Measurements from ENCODE around the gene PDLIM1. TPM values are rescaled to one million over a fixed set of nuclear protein-coding genes. Genes with fewer than 3 reads are reported as not detected.
A peak's percentile ranks its signal among the peaks of the same experiment; 100 is the strongest.

The PDLIM1 gene
- total RNA-seq, 2 donors from 2014 or later: 2.7 to 6.8 TPM

GRCh38 chr10:95327367-95327766 is 36.6 kb upstream of the PDLIM1 start:
- no peaks in the 10 kb centered on the region for H3K9me3 Mint-ChIP-seq
- H3K4me3 Mint-ChIP-seq: no peak overlapping the region
- no peak overlapping the region for H3K27ac Mint-ChIP-seq
- H3K36me3 Mint-ChIP-seq: no peaks in the 10 kb centered on the region
- peaks cover 0 to 7% of the 10 kb centered on the region in 2 donors for H3K27me3 Mint-ChIP-seq
- ATAC-seq: no peak
- no peaks in the 10 kb centered on the region for H3K4me1 Mint-ChIP-seq (ENCODE audit: low read depth in 2 of 2)
- no peak for DNase-seq (ENCODE audit: low spot score)

DNA sequence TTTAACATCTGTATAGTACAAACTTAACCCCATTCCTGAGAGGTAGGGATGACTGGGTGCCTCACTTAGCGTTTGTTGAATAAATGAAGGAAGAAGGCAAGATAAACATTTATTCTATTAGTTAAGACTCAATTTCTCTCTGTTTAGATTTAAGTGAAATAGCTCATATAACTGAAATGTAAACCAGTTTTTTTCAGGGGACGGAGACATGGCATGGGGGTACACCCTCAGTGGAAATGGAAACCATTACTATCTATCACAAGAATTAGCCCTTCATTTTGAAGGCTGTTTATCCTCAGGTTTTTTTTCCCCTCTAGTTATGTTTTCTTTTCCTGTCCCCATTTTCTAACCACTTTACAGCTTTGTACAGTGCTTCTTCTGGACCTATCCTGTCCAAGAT is 35.6 kb upstream of the PDLIM1 start:
- no peak for DNase-seq (ENCODE audit: low spot score)
- Mint-ChIP-seq H3K4me3 (no peak overlapping the region), H3K27ac (no peak overlapping the region), H3K36me3 (no peaks in the 10 kb centered on the region), H3K9me3 (no peaks in the 10 kb centered on the region), H3K27me3 (peaks cover 0 to 7% of the 10 kb centered on the region in 2 donors), H3K4me1 (ENCODE audit: low read depth in 2 of 2) (no peaks in the 10 kb centered on the region)
- ATAC-seq: no peak

GRCh38 chr10:95325863-95326262 is 35.1 kb upstream of the PDLIM1 start:
- DNase-seq (ENCODE audit: low spot score) (no peak), ATAC-seq (no peak)
- Mint-ChIP-seq H3K27me3 (peaks cover 4 to 7% of the 10 kb centered on the region in 2 donors), H3K4me1 (ENCODE audit: low read depth in 2 of 2) (no peaks in the 10 kb centered on the region), H3K36me3 (no peaks in the 10 kb centered on the region), H3K27ac (no peak overlapping the region), H3K9me3 (no peaks in the 10 kb centered on the region), H3K4me3 (no peak overlapping the region)

DNA sequence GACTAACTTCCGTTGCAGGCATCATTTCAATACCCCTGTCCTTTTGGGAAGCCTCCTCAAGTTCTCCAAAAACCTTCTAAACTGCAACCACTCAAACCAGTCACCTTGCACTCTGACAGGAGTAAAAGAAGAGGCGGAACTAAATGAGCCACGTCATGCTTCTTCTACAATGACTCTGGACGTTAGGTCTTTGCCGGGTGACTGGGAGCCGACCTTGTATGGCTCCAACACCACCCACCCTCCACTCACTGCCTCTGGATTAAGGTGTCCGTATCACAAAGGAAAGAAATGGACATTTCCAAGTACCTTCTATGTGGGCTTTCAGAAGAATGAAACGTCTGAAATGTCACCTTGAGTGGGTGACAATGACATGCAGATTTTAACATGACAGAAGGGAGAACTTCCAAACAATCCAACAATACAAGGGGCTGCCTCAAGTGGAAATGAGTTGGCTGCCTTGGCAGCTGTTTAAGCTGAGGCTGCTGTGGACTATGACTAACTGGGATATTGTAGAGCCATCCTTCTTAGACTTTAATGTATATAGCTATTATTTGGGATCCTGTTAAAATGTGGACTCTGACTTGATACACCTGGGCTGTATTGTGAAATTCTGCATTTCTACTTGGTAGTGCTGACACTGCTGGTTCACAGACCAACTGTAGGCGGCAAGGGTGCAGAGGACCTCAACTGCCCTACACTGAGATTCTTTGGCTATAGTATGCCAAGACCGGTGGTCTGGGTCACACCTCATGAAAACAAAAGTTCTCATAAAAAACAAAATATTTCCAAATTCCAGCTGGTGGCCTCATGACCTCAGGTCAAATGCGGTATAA is 33.8 kb upstream of the PDLIM1 start:
- no peaks in the 10 kb centered on the region for H3K36me3 Mint-ChIP-seq
- no peak overlapping the region for H3K4me3 Mint-ChIP-seq
- H3K9me3 Mint-ChIP-seq: no peaks in the 10 kb centered on the region
- DNase-seq (ENCODE audit: low spot score): no peak
- no peak for ATAC-seq
- H3K27ac Mint-ChIP-seq: no peak overlapping the region
- peaks cover 5 to 7% of the 10 kb centered on the region in 2 donors for H3K27me3 Mint-ChIP-seq
- no peaks in the 10 kb centered on the region for H3K4me1 Mint-ChIP-seq (ENCODE audit: low read depth in 2 of 2)

- no peaks in the 10 kb centered on the region for H3K9me3 Mint-ChIP-seq
- H3K4me1 Mint-ChIP-seq (ENCODE audit: low read depth in 2 of 2): no peaks in the 10 kb centered on the region
- H3K4me3 Mint-ChIP-seq: no peak overlapping the region
- ATAC-seq: no peak
- H3K27me3 Mint-ChIP-seq: peaks cover 4 to 7% of the 10 kb centered on the region in 2 donors
- H3K27ac Mint-ChIP-seq: no peak overlapping the region
- no peak for DNase-seq (ENCODE audit: low spot score)
- no peaks in the 10 kb centered on the region for H3K36me3 Mint-ChIP-seq
Observed at GRCh38 chr10:95321554-95322301, 30.9 kb upstream of the PDLIM1 start.

DNA sequence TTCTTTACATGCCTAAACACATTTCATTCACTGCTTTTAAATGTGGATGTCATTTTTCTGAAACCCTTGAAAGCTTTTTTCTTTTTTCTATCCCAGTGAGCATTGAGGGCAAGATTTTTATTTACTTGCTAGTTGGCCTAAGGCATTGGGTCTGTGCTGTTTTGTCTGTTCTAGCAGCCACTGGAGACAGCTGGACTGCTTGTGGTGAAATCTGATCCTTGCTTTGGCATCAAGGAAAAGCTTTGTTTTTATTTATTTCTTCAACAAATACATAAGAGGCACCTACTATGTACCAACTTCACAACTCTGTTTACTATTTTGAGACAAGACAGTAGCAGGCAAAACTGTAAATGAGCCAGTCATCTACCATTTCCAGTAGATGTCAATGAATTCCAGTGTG is 28.4 kb upstream of the PDLIM1 start:
- no peaks in the 10 kb centered on the region for H3K9me3 Mint-ChIP-seq
- H3K4me3 Mint-ChIP-seq: no peak overlapping the region
- H3K36me3 Mint-ChIP-seq: no peaks in the 10 kb centered on the region
- no peak for DNase-seq (ENCODE audit: low spot score)
- H3K4me1 Mint-ChIP-seq (ENCODE audit: low read depth in 2 of 2): no peaks in the 10 kb centered on the region
- H3K27me3 Mint-ChIP-seq: peaks cover 0 to 7% of the 10 kb centered on the region in 2 donors
- no peak for ATAC-seq
- no peak overlapping the region for H3K27ac Mint-ChIP-seq

- H3K9me3 Mint-ChIP-seq: no peaks in the 10 kb centered on the region
- ATAC-seq (no peak), DNase-seq (ENCODE audit: low spot score) (no peak)
- no peak overlapping the region for H3K4me3 Mint-ChIP-seq
- no peak overlapping the region for H3K27ac Mint-ChIP-seq
- H3K4me1 Mint-ChIP-seq (ENCODE audit: low read depth in 2 of 2): peaks cover 0 to under 1% of the 10 kb centered on the region in 2 donors
- H3K27me3 Mint-ChIP-seq: peaks cover 0 to 4% of the 10 kb centered on the region in 2 donors
- no peaks in the 10 kb centered on the region for H3K36me3 Mint-ChIP-seq
Observed at GRCh38 chr10:95315509-95315908, 24.7 kb upstream of the PDLIM1 start.

DNA sequence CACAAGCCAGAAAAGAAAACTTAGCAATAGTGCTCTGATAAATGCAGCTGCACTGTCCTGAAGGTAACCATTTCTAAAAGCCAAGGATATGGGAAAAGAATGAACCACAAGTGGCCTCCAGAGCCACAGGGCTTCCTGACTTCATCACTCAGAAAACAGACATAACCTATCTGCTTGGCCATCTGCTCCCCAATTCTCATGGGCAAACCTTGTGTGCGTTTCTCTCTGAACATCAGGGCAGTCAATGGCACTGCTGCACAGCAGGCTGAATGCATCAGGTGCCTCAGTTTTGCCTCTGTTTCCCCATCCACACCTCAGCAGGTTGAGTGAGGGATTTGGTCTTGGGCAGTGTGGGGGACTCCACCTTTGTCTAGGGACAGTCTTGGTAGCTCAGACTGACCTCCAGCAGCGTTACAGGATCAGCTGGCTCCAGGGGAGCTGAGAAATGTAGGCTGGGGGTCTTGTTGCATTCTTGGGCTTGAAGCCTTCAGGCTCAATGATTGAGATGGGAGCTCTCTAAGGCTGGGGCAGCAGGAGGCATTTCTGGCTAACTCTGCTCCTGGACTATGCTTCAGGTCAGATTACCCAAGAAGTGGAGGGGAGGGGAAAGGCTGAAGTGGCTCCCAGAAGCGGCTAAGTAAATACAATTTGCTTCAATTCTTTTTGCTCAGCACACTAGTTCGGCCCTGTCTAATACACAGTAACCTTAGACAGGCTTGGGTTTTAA is 23.6 kb upstream of the PDLIM1 start:
- peaks cover 0 to 8% of the 10 kb centered on the region in 2 donors for H3K27me3 Mint-ChIP-seq
- peaks cover 8 to 9% of the 10 kb centered on the region in 2 donors for H3K4me1 Mint-ChIP-seq (ENCODE audit: low read depth in 2 of 2)
- no peak overlapping the region for H3K27ac Mint-ChIP-seq
- peak in 1 of 2 donors; percentile 52 for ATAC-seq
- no peak for DNase-seq (ENCODE audit: low spot score)
- no peak overlapping the region for H3K4me3 Mint-ChIP-seq
- H3K9me3 Mint-ChIP-seq: no peaks in the 10 kb centered on the region
- H3K36me3 Mint-ChIP-seq: no peaks in the 10 kb centered on the region

DNA sequence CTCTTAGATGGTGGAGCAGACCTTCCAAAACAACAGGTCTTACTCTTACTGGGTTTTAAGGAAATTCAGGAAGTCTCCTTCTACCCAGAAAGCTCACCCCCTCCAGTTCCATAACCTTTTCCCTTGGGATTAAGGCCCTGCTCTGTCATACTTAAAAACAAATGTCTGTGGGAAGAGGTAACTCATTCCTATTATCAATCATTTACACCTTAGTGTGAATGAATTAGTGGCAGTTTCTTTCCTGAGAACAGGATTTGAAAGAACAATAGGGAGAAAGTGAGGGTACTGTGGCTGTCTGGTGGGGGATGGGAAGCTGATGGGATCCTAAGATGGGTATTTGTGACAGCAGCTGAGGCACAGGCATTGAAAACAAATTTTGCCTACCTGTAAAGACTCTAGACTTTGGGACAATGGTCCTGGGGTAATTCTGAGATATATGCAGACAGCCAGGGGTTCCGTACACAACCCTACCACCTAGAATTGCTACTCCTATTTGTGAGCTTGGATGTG is 22.2 kb upstream of the PDLIM1 start:
- H3K36me3 Mint-ChIP-seq: no peaks in the 10 kb centered on the region
- H3K27ac Mint-ChIP-seq: no peak overlapping the region
- no peaks in the 10 kb centered on the region for H3K9me3 Mint-ChIP-seq
- peaks cover 0 to 8% of the 10 kb centered on the region in 2 donors for H3K27me3 Mint-ChIP-seq
- ATAC-seq: no peak
- no peak for DNase-seq (ENCODE audit: low spot score)
- H3K4me1 Mint-ChIP-seq (ENCODE audit: low read depth in 2 of 2): peaks cover 13 to 16% of the 10 kb centered on the region in 2 donors
- H3K4me3 Mint-ChIP-seq: no peak overlapping the region

DNA sequence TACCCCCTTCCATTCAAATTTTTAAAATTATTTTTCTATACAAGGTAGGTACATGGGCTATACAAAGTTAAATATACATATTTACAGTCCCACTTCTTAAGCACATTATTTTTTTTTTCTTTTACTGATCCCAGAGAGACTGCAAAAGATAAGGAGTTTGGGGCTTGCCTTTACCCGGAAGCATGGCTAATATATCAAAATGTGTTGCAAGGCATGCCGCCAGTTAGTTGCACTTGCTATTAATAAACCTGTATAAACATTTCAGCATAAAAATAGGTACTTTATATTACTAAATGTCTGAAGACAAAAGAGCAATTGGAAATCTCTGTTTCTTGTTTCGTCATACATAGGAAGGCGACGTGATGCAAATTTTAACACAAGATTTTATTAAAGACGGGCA is 21.5 kb upstream of the PDLIM1 start:
- no peaks in the 10 kb centered on the region for H3K36me3 Mint-ChIP-seq
- H3K27ac Mint-ChIP-seq: no peak overlapping the region
- no peak overlapping the region for H3K4me3 Mint-ChIP-seq
- H3K27me3 Mint-ChIP-seq: peaks cover 0 to 8% of the 10 kb centered on the region in 2 donors
- no peaks in the 10 kb centered on the region for H3K9me3 Mint-ChIP-seq
- DNase-seq (ENCODE audit: low spot score): no peak
- H3K4me1 Mint-ChIP-seq (ENCODE audit: low read depth in 2 of 2): peaks cover 13 to 16% of the 10 kb centered on the region in 2 donors
- no peak for ATAC-seq

GRCh38 chr10:95309958-95310357 is 19.2 kb upstream of the PDLIM1 start:
- Mint-ChIP-seq H3K4me1 (ENCODE audit: low read depth in 2 of 2) (peaks cover 13 to 16% of the 10 kb centered on the region in 2 donors), H3K27me3 (peaks cover 0 to 11% of the 10 kb centered on the region in 2 donors), H3K36me3 (no peaks in the 10 kb centered on the region), H3K27ac (no peak overlapping the region), H3K9me3 (no peaks in the 10 kb centered on the region), H3K4me3 (no peak overlapping the region)
- no peak for DNase-seq (ENCODE audit: low spot score)
- ATAC-seq: no peak

DNA sequence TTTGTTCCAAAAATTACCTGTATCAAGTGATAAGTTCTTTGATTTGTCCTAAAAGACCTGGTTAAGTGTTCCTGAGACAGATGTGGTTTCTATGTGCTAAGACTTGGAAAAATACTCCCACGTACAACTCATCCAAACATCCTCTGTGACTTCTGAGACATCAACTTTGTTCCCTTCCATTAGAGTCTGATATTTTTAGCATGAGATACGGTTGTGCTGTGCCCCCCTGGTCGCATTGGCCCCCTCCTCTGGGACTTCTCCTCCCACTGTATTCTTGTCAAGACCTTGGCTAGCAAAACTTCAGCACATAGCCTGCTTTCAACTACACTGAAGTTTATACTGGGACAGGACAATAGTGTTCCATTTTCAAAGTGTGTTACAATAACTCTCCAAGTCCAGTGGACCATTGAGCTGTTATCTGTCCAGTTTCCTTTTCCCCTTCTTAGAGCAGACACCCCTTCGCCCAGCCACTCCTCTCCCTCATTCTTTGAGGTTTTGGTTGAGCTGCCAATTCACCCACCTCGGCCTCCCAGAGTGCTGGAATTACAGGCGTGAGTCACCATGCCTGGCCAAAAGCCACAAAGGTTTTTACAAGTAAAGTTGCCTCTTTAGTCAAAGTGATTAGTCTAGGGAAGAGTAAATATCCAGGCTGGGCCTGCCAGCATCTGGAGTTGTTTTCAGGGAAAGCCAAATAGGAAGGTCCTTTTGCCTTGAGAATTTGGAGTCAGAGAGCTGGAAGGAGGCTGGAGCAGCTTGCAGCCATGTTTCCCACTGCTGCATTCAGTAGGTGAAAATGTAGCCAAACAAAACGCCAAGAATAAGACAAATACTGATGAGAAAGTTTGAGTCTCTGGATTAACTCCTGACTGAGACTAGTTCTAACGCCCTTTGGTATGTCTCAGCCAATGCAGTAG is 17.8 kb upstream of the PDLIM1 start:
- Mint-ChIP-seq H3K27ac (no peak overlapping the region), H3K4me1 (ENCODE audit: low read depth in 2 of 2) (peaks cover 13 to 16% of the 10 kb centered on the region in 2 donors), H3K4me3 (no peak overlapping the region), H3K9me3 (no peaks in the 10 kb centered on the region), H3K36me3 (no peaks in the 10 kb centered on the region), H3K27me3 (peaks cover 0 to 11% of the 10 kb centered on the region in 2 donors)
- DNase-seq (ENCODE audit: low spot score): no peak
- peak in 1 of 2 donors; percentile 38 for ATAC-seq

- ATAC-seq (peak in 1 of 2 donors; percentile 20), DNase-seq (ENCODE audit: low spot score) (no peak)
- Mint-ChIP-seq H3K27ac (no peak overlapping the region), H3K27me3 (peaks cover 0 to 11% of the 10 kb centered on the region in 2 donors), H3K4me1 (ENCODE audit: low read depth in 2 of 2) (peaks cover 13 to 16% of the 10 kb centered on the region in 2 donors), H3K36me3 (no peaks in the 10 kb centered on the region), H3K9me3 (no peaks in the 10 kb centered on the region), H3K4me3 (no peak overlapping the region)
Observed at GRCh38 chr10:95306851-95307250, 16.0 kb upstream of the PDLIM1 start.
